Globus pallidus (tissue), 1 donor: ENCODE results near the gene AAK1.

Source experiments
- DNase-seq: peaks from one replicate; pipeline ENCODE4 v3.0.0-alpha.2; 2015; ENCODE audit warnings: low spot score

The AAK1 gene

GRCh38 chr2:69489793-69490192, 153.7 kb downstream of the AAK1 start:
- DNase-seq = no peak

GRCh38 chr2:69483696-69484095, 159.8 kb downstream of the AAK1 start:
- DNase-seq = no peak

GRCh38 chr2:69483024-69483423, 160.5 kb downstream of the AAK1 start:
- peak; percentile 21 for DNase-seq

GRCh38 chr2:69482471-69482870, 161.1 kb downstream of the AAK1 start:
- no peak for DNase-seq

- no peak for DNase-seq
Observed at GRCh38 chr2:69481421-69481820, 162.1 kb downstream of the AAK1 start.

GRCh38 chr2:69477627-69478026, 165.9 kb downstream of the AAK1 start:
- DNase-seq = no peak

GRCh38 chr2:69474688-69475087, 168.9 kb downstream of the AAK1 start:
- DNase-seq = no peak

- no peak for DNase-seq
Observed at GRCh38 chr2:69471793-69472192, 171.7 kb downstream of the AAK1 start.

GRCh38 chr2:69470911-69471310, 172.6 kb downstream of the AAK1 start:
- DNase-seq = no peak

GRCh38 chr2:69469784-69470183, 173.8 kb downstream of the AAK1 start:
- no peak for DNase-seq

GRCh38 chr2:69469375-69469774, 174.2 kb downstream of the AAK1 start:
- no peak for DNase-seq

GRCh38 chr2:69466728-69467127, 176.8 kb downstream of the AAK1 start:
- DNase-seq = no peak

- DNase-seq = no peak
Observed at GRCh38 chr2:69465513-69466456, 177.8 kb downstream of the AAK1 start.

- DNase-seq = no peak
Observed at GRCh38 chr2:69464575-69464974, 179.0 kb downstream of the AAK1 start.

- no peak for DNase-seq
Observed at GRCh38 chr2:69462780-69463179, 180.8 kb downstream of the AAK1 start.

- DNase-seq = no peak
Observed at GRCh38 chr2:69461404-69461803, 182.1 kb downstream of the AAK1 start.

GRCh38 chr2:69459936-69460335, 183.6 kb downstream of the AAK1 start:
- no peak for DNase-seq

GRCh38 chr2:69456950-69457445, 186.5 kb downstream of the AAK1 start:
- no peak for DNase-seq

- no peak for DNase-seq
Observed at GRCh38 chr2:69456154-69456553, 187.4 kb downstream of the AAK1 start.

- DNase-seq = no peak
Observed at GRCh38 chr2:69454976-69455375, 188.6 kb downstream of the AAK1 start.

GRCh38 chr2:69453475-69454129, 189.9 kb downstream of the AAK1 start:
- no peak for DNase-seq

GRCh38 chr2:69452687-69453086, 190.9 kb downstream of the AAK1 start:
- no peak for DNase-seq

GRCh38 chr2:69450735-69451416, 192.7 kb downstream of the AAK1 start:
- no peak for DNase-seq
